Measurements from ENCODE around the gene DPP6.

- TF ChIP-seq EP300 (IDR thresholded peaks at IDR 0.05): no peak
- no peak for TF ChIP-seq CTCF (IDR thresholded peaks at IDR 0.05)
- TF ChIP-seq POLR2A (IDR thresholded peaks at IDR 0.05): no peak
Observed at GRCh38 chr7:154899862-154900261, 847.7 kb downstream of the DPP6 start.

All from tibial nerve (tissue), 4 donors.